Measurements from ENCODE around the gene BTF3.

BTF3 gene

DNA sequence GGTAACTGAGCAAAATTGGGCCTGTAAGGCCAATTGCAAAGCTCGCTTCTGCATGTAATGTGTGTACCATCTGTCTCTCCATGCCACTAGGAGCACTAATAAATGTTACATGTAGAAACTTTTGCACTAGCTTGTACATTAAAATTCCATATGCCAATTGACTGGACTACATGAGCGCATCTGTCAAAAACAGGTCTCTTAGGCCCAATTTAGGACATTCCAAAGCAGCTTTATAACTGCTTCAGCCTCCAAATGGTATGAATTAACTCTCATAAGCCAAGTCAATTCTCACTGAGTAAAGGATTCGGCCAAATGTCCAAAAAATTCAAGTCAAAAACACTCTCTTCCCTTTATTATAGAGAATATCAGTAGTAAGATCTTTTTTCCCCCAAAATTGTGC, 26.1 kb upstream of the BTF3 start:
- H3K4me1 ChIP-seq (ENCODE audit: insufficient read depth, low read length), result no peaks in the 10 kb centered on the region
- ATAC-seq (ENCODE audit: insufficient read depth, low read depth), result no peak
- TF ChIP-seq, protein P1, sequence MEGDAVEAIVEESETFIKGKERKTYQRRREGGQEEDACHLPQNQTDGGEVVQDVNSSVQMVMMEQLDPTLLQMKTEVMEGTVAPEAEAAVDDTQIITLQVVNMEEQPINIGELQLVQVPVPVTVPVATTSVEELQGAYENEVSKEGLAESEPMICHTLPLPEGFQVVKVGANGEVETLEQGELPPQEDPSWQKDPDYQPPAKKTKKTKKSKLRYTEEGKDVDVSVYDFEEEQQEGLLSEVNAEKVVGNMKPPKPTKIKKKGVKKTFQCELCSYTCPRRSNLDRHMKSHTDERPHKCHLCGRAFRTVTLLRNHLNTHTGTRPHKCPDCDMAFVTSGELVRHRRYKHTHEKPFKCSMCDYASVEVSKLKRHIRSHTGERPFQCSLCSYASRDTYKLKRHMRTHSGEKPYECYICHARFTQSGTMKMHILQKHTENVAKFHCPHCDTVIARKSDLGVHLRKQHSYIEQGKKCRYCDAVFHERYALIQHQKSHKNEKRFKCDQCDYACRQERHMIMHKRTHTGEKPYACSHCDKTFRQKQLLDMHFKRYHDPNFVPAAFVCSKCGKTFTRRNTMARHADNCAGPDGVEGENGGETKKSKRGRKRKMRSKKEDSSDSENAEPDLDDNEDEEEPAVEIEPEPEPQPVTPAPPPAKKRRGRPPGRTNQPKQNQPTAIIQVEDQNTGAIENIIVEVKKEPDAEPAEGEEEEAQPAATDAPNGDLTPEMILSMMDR (IDR thresholded peaks at IDR 0.05; ENCODE audit: borderline replicate concordance, extremely low read depth, low read length, poor library complexity, severe bottlenecking), result no peak
- no peak for TF ChIP-seq EZH2 (IDR thresholded peaks at IDR 0.05; ENCODE audit: borderline replicate concordance, low read depth, low read length, severe bottlenecking)
- no peak overlapping the region for H2AFZ ChIP-seq (ENCODE audit: low read depth, low read length)
- no peak overlapping the region for H3K27ac ChIP-seq (ENCODE audit: low read length)
- H3K36me3 ChIP-seq (ENCODE audit: insufficient read depth, low read length), result no peaks in the 10 kb centered on the region
- H3K4me2 ChIP-seq (ENCODE audit: insufficient read depth, low read length), result no peak overlapping the region
- no peak overlapping the region for H3K9ac ChIP-seq (ENCODE audit: low read depth, low read length)
- no peak overlapping the region for H3K4me3 ChIP-seq (ENCODE audit: low read depth in 1 of 2, low read length in 2 of 2)
- H4K20me1 ChIP-seq (ENCODE audit: insufficient read depth, low read length), result no peaks in the 10 kb centered on the region
- no peak for DNase-seq
- no peaks in the 10 kb centered on the region for H3K27me3 ChIP-seq (ENCODE audit: insufficient read depth, low read length, poor library complexity)
- H3K79me2 ChIP-seq (ENCODE audit: insufficient read depth, low read length), result no peaks in the 10 kb centered on the region
- H3K9me3 ChIP-seq (ENCODE audit: insufficient read depth, low read length, severe bottlenecking), result no peaks in the 10 kb centered on the region

DNA sequence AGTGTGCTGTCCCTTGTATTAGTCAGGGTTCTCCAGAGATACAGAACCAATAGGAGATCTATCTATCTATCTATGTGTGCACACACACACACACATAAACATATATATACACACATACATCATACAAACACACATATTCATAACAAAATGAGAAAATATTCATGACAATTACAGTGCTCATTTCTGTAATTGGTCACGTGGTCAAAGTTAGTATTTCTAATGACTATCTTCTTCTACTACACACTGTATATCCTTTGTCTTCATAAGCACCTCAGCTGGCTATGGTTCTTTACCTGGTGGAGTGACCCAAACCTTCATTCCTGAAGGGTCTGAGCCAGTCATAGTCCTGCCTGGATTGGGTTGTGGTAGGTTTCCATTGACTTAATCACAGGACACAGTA, 17.7 kb upstream of the BTF3 start:
- no peaks in the 10 kb centered on the region for H3K9me3 ChIP-seq (ENCODE audit: insufficient read depth, low read length, severe bottlenecking)
- no peak overlapping the region for H3K4me2 ChIP-seq (ENCODE audit: insufficient read depth, low read length)
- no peaks in the 10 kb centered on the region for H3K79me2 ChIP-seq (ENCODE audit: insufficient read depth, low read length)
- no peaks in the 10 kb centered on the region for H3K4me1 ChIP-seq (ENCODE audit: insufficient read depth, low read length)
- no peak overlapping the region for H3K4me3 ChIP-seq (ENCODE audit: low read depth in 1 of 2, low read length in 2 of 2)
- TF ChIP-seq, protein P1 (IDR thresholded peaks at IDR 0.05; ENCODE audit: borderline replicate concordance, extremely low read depth, low read length, poor library complexity, severe bottlenecking), result no peak
- no peak for TF ChIP-seq EZH2 (IDR thresholded peaks at IDR 0.05; ENCODE audit: borderline replicate concordance, low read depth, low read length, severe bottlenecking)
- H2AFZ ChIP-seq (ENCODE audit: low read depth, low read length), result no peak overlapping the region
- H3K9ac ChIP-seq (ENCODE audit: low read depth, low read length), result no peak overlapping the region
- no peaks in the 10 kb centered on the region for H4K20me1 ChIP-seq (ENCODE audit: insufficient read depth, low read length)
- no peak for ATAC-seq (ENCODE audit: insufficient read depth, low read depth)
- no peak for DNase-seq
- peaks cover 3% of the 10 kb centered on the region for H3K27me3 ChIP-seq (ENCODE audit: insufficient read depth, low read length, poor library complexity)
- H3K27ac ChIP-seq (ENCODE audit: low read length), result no peak overlapping the region
- H3K36me3 ChIP-seq (ENCODE audit: insufficient read depth, low read length), result no peaks in the 10 kb centered on the region

- H3K36me3 ChIP-seq (ENCODE audit: insufficient read depth, low read length), result no peaks in the 10 kb centered on the region
- peaks cover 3% of the 10 kb centered on the region for H3K27me3 ChIP-seq (ENCODE audit: insufficient read depth, low read length, poor library complexity)
- no peak overlapping the region for H3K4me2 ChIP-seq (ENCODE audit: insufficient read depth, low read length)
- no peak overlapping the region for H3K27ac ChIP-seq (ENCODE audit: low read length)
- TF ChIP-seq, protein P1 (IDR thresholded peaks at IDR 0.05; ENCODE audit: borderline replicate concordance, extremely low read depth, low read length, poor library complexity, severe bottlenecking), result no peak
- TF ChIP-seq EZH2 (IDR thresholded peaks at IDR 0.05; ENCODE audit: borderline replicate concordance, low read depth, low read length, severe bottlenecking), result no peak
- no peak overlapping the region for H3K9ac ChIP-seq (ENCODE audit: low read depth, low read length)
- no peaks in the 10 kb centered on the region for H4K20me1 ChIP-seq (ENCODE audit: insufficient read depth, low read length)
- H3K4me3 ChIP-seq (ENCODE audit: low read depth in 1 of 2, low read length in 2 of 2), result no peak overlapping the region
- ATAC-seq (ENCODE audit: insufficient read depth, low read depth) (no peak), DNase-seq (no peak)
- no peaks in the 10 kb centered on the region for H3K9me3 ChIP-seq (ENCODE audit: insufficient read depth, low read length, severe bottlenecking)
- H3K79me2 ChIP-seq (ENCODE audit: insufficient read depth, low read length), result no peaks in the 10 kb centered on the region
- H3K4me1 ChIP-seq (ENCODE audit: insufficient read depth, low read length), result no peaks in the 10 kb centered on the region
- H2AFZ ChIP-seq (ENCODE audit: low read depth, low read length), result no peak overlapping the region
Observed at GRCh38 chr5:73482383-73483136, 15.7 kb upstream of the BTF3 start.

All from DND-41 (cell line).